Measurements from ENCODE around the gene RPS19.

Gene RPS19

GRCh38 chr19:41915776-41916414 is 55.8 kb downstream of the RPS19 start:
- DNase-seq, result no peak

GRCh38 chr19:41917676-41918075 is 57.6 kb downstream of the RPS19 start:
- no peak for DNase-seq

DNA sequence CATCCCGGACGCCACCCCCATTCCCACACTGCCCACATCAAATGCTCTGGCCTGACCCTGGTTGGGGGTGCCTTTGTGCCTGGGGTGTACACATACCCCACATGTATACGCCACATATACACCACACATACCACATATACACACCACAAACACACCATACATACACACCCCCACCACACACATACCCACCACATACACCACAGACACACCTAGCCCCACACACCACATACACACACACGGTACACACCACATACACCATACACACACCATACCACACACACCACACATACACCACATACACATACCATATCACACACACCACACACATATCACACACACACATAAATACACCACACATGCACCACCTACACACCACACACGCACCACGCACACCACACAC is 58.0 kb downstream of the RPS19 start:
- DNase-seq, result no peak

GRCh38 chr19:41918653-41919244 is 58.7 kb downstream of the RPS19 start:
- DNase-seq, result no peak

- DNase-seq, result no peak
These were observed 60.1 kb downstream of the RPS19 start for GRCh38 chr19:41919948-41920712.

DNA sequence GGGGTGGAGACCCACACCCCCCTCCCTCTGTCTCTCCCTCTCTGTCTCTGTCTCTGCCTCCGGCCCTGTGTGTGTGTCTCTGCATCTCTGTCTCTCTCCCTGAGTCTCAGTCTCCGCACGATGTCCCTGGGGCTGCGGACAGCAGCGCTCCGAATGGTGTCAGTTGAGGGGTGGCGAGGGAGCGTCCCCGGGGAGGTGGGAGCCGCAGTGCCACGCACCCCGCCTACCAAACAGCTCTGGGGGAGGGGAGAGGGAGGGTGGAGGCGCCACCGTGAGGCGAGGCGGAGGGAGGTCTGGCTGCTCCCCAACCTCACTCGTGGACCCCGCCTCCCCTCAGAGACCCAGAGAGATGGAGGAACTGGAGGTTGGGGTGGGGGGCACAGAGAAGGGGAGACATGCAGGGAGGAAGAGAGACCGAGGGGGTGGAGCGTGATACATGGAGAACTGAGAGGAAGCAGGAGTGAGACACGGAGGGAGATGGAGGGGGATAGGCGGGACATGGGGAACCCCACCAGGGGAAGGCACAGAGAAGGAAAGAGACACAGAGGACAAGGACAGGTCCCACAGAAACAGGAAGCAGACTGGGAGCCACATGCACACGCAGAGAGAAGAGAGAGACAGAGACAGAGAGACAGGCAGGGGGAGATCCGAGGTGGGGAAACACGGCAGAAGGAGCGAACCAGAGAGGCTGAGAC is 61.0 kb downstream of the RPS19 start:
- no peak for DNase-seq

- DNase-seq, result no peak
These were observed 61.8 kb downstream of the RPS19 start for GRCh38 chr19:41921577-41922576.

Measured in T-helper 9 cell (primary cell).